Ovary (tissue), 3 donors: ENCODE measurements around the gene JAM3.

Experiments used
- CTCF ChIP-seq, 3 donors: fragments of 450-650 bp in 2 of 3; fragments of 200-600 bp in 1 of 3; IDR thresholded peaks; one replicate each; pipeline versions ENCODE4 v1.5.1 to v1.8.0; 2016 to 2022; ENCODE audit warnings: antibody characterized with exemption in 3 of 3, mild to moderate bottlenecking in 1 of 3
- POLR2A ChIP-seq: fragments of 450-650 bp; IDR thresholded peaks from one replicate; pipeline ENCODE4 v1.6.1; 2017; ENCODE audit warnings: antibody characterized with exemption, mild to moderate bottlenecking, moderate library complexity
- donor health status: DM: no; HTN: no; CAD: no.

GRCh38 chr11:134152696-134153095 is 83.8 kb downstream of the JAM3 start:
- no peak for TF ChIP-seq CTCF (IDR thresholded peaks at IDR 0.05)
- no peak for TF ChIP-seq POLR2A
